ENCODE results near the gene DDX4. TPM values are rescaled to one million over a fixed set of nuclear protein-coding genes. Genes with fewer than 3 reads are reported as not detected.

DDX4 gene
- total and polyA plus RNA-seq, 7 donors: 0.33 TPM; not detected in 6

- H3K27me3 ChIP-seq: no peaks in the 10 kb centered on the region
- TF ChIP-seq EP300 (IDR thresholded peaks at IDR 0.05) (no peak), POLR2A (IDR thresholded peaks at IDR 0.05) (no peak), POLR2AphosphoS5 (IDR thresholded peaks at IDR 0.05) (no peak), CTCF (IDR thresholded peaks at IDR 0.05) (no peak)
- 59% methylated on average over 2 of the region's 2 CpGs for WGBS, 2 donors
- H3K9me3 ChIP-seq: no peaks in the 10 kb centered on the region
- H3K4me1 ChIP-seq: no peaks in the 10 kb centered on the region
- H3K36me3 ChIP-seq: no peaks in the 10 kb centered on the region
- H3K27ac ChIP-seq: no peak overlapping the region
- DNase-seq: no peak
- intact Hi-C loops (cut with DNase I): no loop called here
- H3K4me3 ChIP-seq: no peak overlapping the region
These were observed 26.0 kb downstream of the DDX4 start for GRCh38 chr5:55763746-55764420.

GRCh38 chr5:55768279-55768678 lies 30.4 kb downstream of the DDX4 start:
- intact Hi-C loops (cut with DNase I): no loop called here
- no peak overlapping the region for H3K4me3 ChIP-seq
- H3K27ac ChIP-seq: no peak overlapping the region
- TF ChIP-seq CTCF (IDR thresholded peaks at IDR 0.05) (no peak), POLR2AphosphoS5 (IDR thresholded peaks at IDR 0.05) (no peak), EP300 (IDR thresholded peaks at IDR 0.05) (no peak), POLR2A (IDR thresholded peaks at IDR 0.05) (no peak)
- no peaks in the 10 kb centered on the region for H3K9me3 ChIP-seq
- DNase-seq: no peak
- 98 to 99% methylated on average over 2 of the region's 2 CpGs for WGBS, 2 donors
- no peaks in the 10 kb centered on the region for H3K36me3 ChIP-seq
- H3K4me1 ChIP-seq: no peaks in the 10 kb centered on the region
- no peaks in the 10 kb centered on the region for H3K27me3 ChIP-seq

GRCh38 chr5:55771175-55771655 lies 33.4 kb downstream of the DDX4 start:
- Histone ChIP-seq H3K36me3 (no peaks in the 10 kb centered on the region), H3K9me3 (no peaks in the 10 kb centered on the region), H3K4me3 (no peak overlapping the region), H3K4me1 (no peaks in the 10 kb centered on the region), H3K27ac (no peak overlapping the region), H3K27me3 (peaks cover 0 to 5% (median 0%) of the 10 kb centered on the region in 3 donors)
- intact Hi-C loops (cut with DNase I): no loop called here
- no peak for TF ChIP-seq POLR2A (IDR thresholded peaks at IDR 0.05)
- no peak for TF ChIP-seq CTCF (IDR thresholded peaks at IDR 0.05)
- TF ChIP-seq POLR2AphosphoS5 (IDR thresholded peaks at IDR 0.05): no peak
- no peak for TF ChIP-seq EP300 (IDR thresholded peaks at IDR 0.05)
- DNase-seq: no peak
- WGBS, 2 donors: 77 to 78% methylated on average over 2 of the region's 2 CpGs

- peaks cover 0 to 5% (median 0%) of the 10 kb centered on the region in 3 donors for H3K27me3 ChIP-seq
- no peaks in the 10 kb centered on the region for H3K9me3 ChIP-seq
- TF ChIP-seq POLR2A (IDR thresholded peaks at IDR 0.05) (no peak), CTCF (IDR thresholded peaks at IDR 0.05) (no peak), EP300 (IDR thresholded peaks at IDR 0.05) (no peak), POLR2AphosphoS5 (IDR thresholded peaks at IDR 0.05) (no peak)
- intact Hi-C loops (cut with DNase I): no loop called here
- no peak overlapping the region for H3K27ac ChIP-seq
- DNase-seq: no peak
- no peak overlapping the region for H3K4me3 ChIP-seq
- H3K4me1 ChIP-seq: no peaks in the 10 kb centered on the region
- WGBS, 2 donors: 17 to 64% methylated on average over 1 of the region's 1 CpG
- H3K36me3 ChIP-seq: no peaks in the 10 kb centered on the region
These were observed 35.2 kb downstream of the DDX4 start for GRCh38 chr5:55773057-55773456.

- Histone ChIP-seq H3K27ac (no peak overlapping the region), H3K27me3 (peaks cover 0 to 5% (median 0%) of the 10 kb centered on the region in 3 donors), H3K4me1 (no peaks in the 10 kb centered on the region), H3K9me3 (no peaks in the 10 kb centered on the region), H3K36me3 (no peaks in the 10 kb centered on the region), H3K4me3 (no peak overlapping the region)
- TF ChIP-seq EP300 (IDR thresholded peaks at IDR 0.05) (no peak), POLR2A (IDR thresholded peaks at IDR 0.05) (no peak), CTCF (IDR thresholded peaks at IDR 0.05) (no peak), POLR2AphosphoS5 (IDR thresholded peaks at IDR 0.05) (no peak)
- DNase-seq: no peak
- intact Hi-C loops (cut with DNase I): no loop called here
- 84 to 89% methylated on average over 6 of the region's 6 CpGs for WGBS, 2 donors
These were observed 39.5 kb downstream of the DDX4 start for GRCh38 chr5:55777332-55777731.
